GM12878 (cell line): ENCODE measurements around the gene MBIP.

ENCODE experiments used
- EZH2 ChIP-seq: IDR thresholded peaks from 2 replicates; pipeline ENCODE4 v1.6.1; 2012; ENCODE audit warnings: low read depth, mild to moderate bottlenecking, control low read depth, inconsistent platforms, low read length, borderline replicate concordance; ENCODE audit not compliant: control insufficient read depth
- FOXM1 ChIP-seq: IDR thresholded peaks from 2 replicates; pipeline ENCODE4 v1.6.1; 2012; ENCODE audit warnings: low read depth, mild to moderate bottlenecking, inconsistent platforms, low read length, moderate library complexity

- no peak for TF ChIP-seq FOXM1
- TF ChIP-seq EZH2: no peak
Measured at GRCh38 chr14:36316131-36316530, 4.3 kb downstream of the MBIP start.
